ENCODE data around the gene ST6GALNAC5. TPM values are rescaled to one million over a fixed set of nuclear protein-coding genes. Genes with fewer than 3 reads are reported as not detected.

Gene ST6GALNAC5
- polyA plus RNA-seq, 1 experiment = 3.0 TPM

- ChIA-PET POLR2A (interaction anchor here (0.8 kb wide), 1 partner anchor 10 kb away, joined by 3 read pairs; no protein-coding TSS in a partner anchor), CTCF (no interaction called here)
- no peak for TF ChIP-seq CTCF (IDR thresholded peaks at IDR 0.05; ENCODE audit: insufficient read depth, low read depth, low read length)
- H3K27me3 ChIP-seq (ENCODE audit: control insufficient read depth, insufficient read depth, low read length) = no peaks in the 10 kb centered on the region
- H3K36me3 ChIP-seq (ENCODE audit: control insufficient read depth, insufficient read depth, low read length) = no peaks in the 10 kb centered on the region
- DNase-seq (ENCODE audit: low read depth) = no peak
- no peak overlapping the region for H3K4me3 ChIP-seq (ENCODE audit: low read depth, low read length)
Measured at GRCh38 chr1:76881762-76882161, 14.5 kb downstream of the ST6GALNAC5 start.

- POLR2A ChIA-PET = interaction anchor here (0.5 to 0.9 kb wide), 3 partner anchors 10 to 751 kb away, joined by 3 to 5 read pairs (median 5); no protein-coding TSS in a partner anchor
- CTCF ChIA-PET = interaction anchor here (1.1 kb wide), 1 partner anchor 9 kb away, joined by 3 read pairs; no protein-coding TSS in a partner anchor
- Histone ChIP-seq H3K4me3 (ENCODE audit: low read depth, low read length) (no peak overlapping the region), H3K36me3 (ENCODE audit: control insufficient read depth, insufficient read depth, low read length) (no peaks in the 10 kb centered on the region), H3K27me3 (ENCODE audit: control insufficient read depth, insufficient read depth, low read length) (no peaks in the 10 kb centered on the region)
- no peak for TF ChIP-seq CTCF (IDR thresholded peaks at IDR 0.05; ENCODE audit: insufficient read depth, low read depth, low read length)
- DNase-seq (ENCODE audit: low read depth) = peak; percentile 66
Measured at GRCh38 chr1:76891931-76892622, 24.8 kb downstream of the ST6GALNAC5 start.

- TF ChIP-seq CTCF (IDR thresholded peaks at IDR 0.05; ENCODE audit: insufficient read depth, low read depth, low read length) = no peak
- no peak overlapping the region for H3K4me3 ChIP-seq (ENCODE audit: low read depth, low read length)
- ChIA-PET POLR2A (no interaction called here), CTCF (interaction anchor here (0.6 kb wide), 1 partner anchor 564 kb away, joined by 3 read pairs; no protein-coding TSS in a partner anchor)
- no peaks in the 10 kb centered on the region for H3K27me3 ChIP-seq (ENCODE audit: control insufficient read depth, insufficient read depth, low read length)
- no peaks in the 10 kb centered on the region for H3K36me3 ChIP-seq (ENCODE audit: control insufficient read depth, insufficient read depth, low read length)
- DNase-seq (ENCODE audit: low read depth) = no peak
Measured at GRCh38 chr1:76892675-76893074, 25.4 kb downstream of the ST6GALNAC5 start.

DNA sequence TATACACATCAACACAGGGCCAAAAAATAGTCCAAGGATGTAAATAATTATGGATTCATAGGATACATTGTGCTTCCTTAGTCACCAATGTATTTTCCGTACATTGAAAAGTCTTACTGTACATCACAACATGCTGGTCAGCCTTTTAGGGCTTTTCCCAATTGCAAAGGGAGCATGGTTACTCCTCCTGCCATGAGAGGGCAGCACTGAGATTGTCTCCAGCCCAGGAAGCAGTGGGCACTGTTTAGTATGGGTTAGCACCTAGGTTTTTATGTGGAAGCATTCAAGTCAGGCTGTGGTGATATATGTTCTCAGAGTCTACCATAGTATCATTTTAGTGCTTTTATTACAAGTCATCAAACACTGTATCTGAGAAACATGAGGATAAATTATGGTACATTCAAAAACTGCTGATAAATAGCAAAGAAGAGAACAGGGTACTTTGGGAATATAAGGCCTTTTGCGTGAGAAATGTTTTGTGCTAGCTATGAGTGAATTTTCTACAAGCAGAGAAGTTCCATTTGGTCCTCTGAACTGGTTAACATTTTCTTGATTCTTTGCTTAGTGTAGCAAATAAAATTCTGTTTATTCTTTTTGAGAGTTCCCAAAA lies 34.0 kb downstream of the ST6GALNAC5 start:
- ChIA-PET POLR2A (no interaction called here), CTCF (interaction anchor here (0.7 kb wide), 1 partner anchor 227 kb away, joined by 3 read pairs; no protein-coding TSS in a partner anchor)
- Histone ChIP-seq H3K4me3 (ENCODE audit: low read depth, low read length) (no peak overlapping the region), H3K36me3 (ENCODE audit: control insufficient read depth, insufficient read depth, low read length) (no peaks in the 10 kb centered on the region), H3K27me3 (ENCODE audit: control insufficient read depth, insufficient read depth, low read length) (no peaks in the 10 kb centered on the region)
- DNase-seq (ENCODE audit: low read depth) = no peak
- peak; percentile 86 for TF ChIP-seq CTCF (IDR thresholded peaks at IDR 0.05; ENCODE audit: insufficient read depth, low read depth, low read length)

GRCh38 chr1:76905876-76906595 lies 38.8 kb downstream of the ST6GALNAC5 start:
- ChIA-PET CTCF (no interaction called here), POLR2A (no interaction called here)
- no peak for TF ChIP-seq CTCF (IDR thresholded peaks at IDR 0.05; ENCODE audit: insufficient read depth, low read depth, low read length)
- Histone ChIP-seq H3K36me3 (ENCODE audit: control insufficient read depth, insufficient read depth, low read length) (no peaks in the 10 kb centered on the region), H3K4me3 (ENCODE audit: low read depth, low read length) (no peak overlapping the region), H3K27me3 (ENCODE audit: control insufficient read depth, insufficient read depth, low read length) (no peaks in the 10 kb centered on the region)
- no peak for DNase-seq (ENCODE audit: low read depth)
